Glutamatergic neuron (in vitro differentiated cells): ENCODE results near the gene SEC61A1. TPM values are rescaled to one million over a fixed set of nuclear protein-coding genes. Genes with fewer than 3 reads are reported as not detected.

Source experiments
- DNase-seq: peaks from one replicate; pipeline ENCODE4 v3.0.0; 2022
- H3K27ac Mint-ChIP-seq: one replicate; pipeline ENCODE4 v1.8.0; 2020; ENCODE audit warnings: mild to moderate bottlenecking, mixed read lengths, inconsistent platforms; ENCODE audit not compliant: unreplicated experiment
- H3K27me3 Mint-ChIP-seq: one replicate; pipeline ENCODE4 v1.8.0; 2020; ENCODE audit warnings: mild to moderate bottlenecking, moderate library complexity, mixed read lengths, inconsistent platforms; ENCODE audit not compliant: unreplicated experiment
- H3K36me3 Mint-ChIP-seq: one replicate; pipeline ENCODE4 v1.8.0; 2020; ENCODE audit warnings: mild to moderate bottlenecking, mixed read lengths, inconsistent platforms; ENCODE audit not compliant: unreplicated experiment
- H3K4me1 Mint-ChIP-seq: one replicate; pipeline ENCODE4 v1.8.0; 2020; ENCODE audit warnings: mild to moderate bottlenecking, low read depth, mixed read lengths, inconsistent platforms; ENCODE audit not compliant: unreplicated experiment
- H3K4me3 Mint-ChIP-seq: one replicate; pipeline ENCODE4 v1.8.0; 2020; ENCODE audit warnings: mild to moderate bottlenecking, mixed read lengths, inconsistent platforms; ENCODE audit not compliant: unreplicated experiment
- H3K9me3 Mint-ChIP-seq: one replicate; pipeline ENCODE4 v1.8.0; 2020; ENCODE audit warnings: mild to moderate bottlenecking, moderate library complexity, mixed read lengths, inconsistent platforms; ENCODE audit not compliant: unreplicated experiment
- total RNA-seq: library from RNA; stranded (reverse); fragmentation: NEBNext Ultra II Directional; extraction: Animal tissue kit (Norgen Biotek cat#: 25700); gene quantifications from one replicate; pipeline ENCODE4 v1.2.1, GENCODE V29; 2021; ENCODE audit not compliant: unreplicated experiment
- TF ChIP-seq, protein P1 (sequence below): fragments of 200-600 bp; sonication (generic); IDR thresholded peaks from one replicate; pipeline ENCODE4 v1.5.0; 2021; ENCODE audit not compliant: partially characterized antibody, unreplicated experiment

SEC61A1 gene
- total RNA-seq, 1 donor from 2014 or later = 201 TPM

DNA sequence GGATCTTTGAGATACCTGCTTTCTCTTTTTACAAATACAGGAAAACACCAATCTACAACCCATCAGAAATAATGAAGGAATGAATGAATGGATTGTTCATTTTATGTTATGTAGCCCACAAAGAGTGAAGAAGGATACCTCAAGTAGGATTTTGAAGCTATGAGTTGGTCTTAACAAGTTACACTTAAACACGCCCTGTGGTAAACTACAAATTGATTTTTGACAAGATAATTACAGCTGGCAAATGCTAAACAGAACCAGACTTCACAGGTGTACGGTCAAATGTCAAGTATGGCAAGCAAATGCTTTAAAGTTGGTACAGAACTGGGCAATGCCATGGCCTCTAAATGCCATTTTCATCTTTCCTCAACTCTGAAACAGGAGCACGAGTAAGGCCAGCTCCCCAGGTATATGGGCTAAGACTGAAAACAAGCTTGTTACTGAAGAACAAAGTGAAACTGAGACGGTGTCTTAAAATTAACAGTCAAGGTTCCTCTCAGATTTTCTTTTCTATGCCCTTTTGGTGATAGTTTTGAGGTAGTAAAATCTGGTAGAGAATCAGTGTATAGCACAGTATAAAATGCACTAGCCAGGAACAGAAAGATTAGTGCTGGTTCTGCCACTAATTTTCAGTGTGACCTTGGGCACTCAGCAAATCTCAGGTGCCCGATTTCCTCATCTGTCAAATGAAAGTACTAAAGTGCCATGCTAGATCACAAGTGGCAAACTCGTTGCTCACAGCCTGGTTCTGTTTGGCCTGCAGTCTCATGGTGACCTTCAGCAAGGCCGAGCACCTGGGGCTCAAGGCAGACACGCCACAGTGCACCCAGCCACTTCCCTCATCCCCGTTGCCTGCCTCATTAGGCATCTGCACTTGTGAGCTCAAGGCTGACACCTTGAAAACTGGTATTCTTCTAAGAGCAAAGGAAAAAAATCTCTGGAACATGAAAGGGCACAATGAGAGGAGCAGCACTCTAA, 61.9 kb downstream of the SEC61A1 start:
- Mint-ChIP-seq H3K9me3 (no peaks in the 10 kb centered on the region), H3K4me3 (no peak overlapping the region), H3K4me1 (no peaks in the 10 kb centered on the region), H3K27me3 (no peaks in the 10 kb centered on the region), H3K36me3 (no peaks in the 10 kb centered on the region), H3K27ac (no peak overlapping the region)
- DNase-seq = no peak
- TF ChIP-seq, protein P1, sequence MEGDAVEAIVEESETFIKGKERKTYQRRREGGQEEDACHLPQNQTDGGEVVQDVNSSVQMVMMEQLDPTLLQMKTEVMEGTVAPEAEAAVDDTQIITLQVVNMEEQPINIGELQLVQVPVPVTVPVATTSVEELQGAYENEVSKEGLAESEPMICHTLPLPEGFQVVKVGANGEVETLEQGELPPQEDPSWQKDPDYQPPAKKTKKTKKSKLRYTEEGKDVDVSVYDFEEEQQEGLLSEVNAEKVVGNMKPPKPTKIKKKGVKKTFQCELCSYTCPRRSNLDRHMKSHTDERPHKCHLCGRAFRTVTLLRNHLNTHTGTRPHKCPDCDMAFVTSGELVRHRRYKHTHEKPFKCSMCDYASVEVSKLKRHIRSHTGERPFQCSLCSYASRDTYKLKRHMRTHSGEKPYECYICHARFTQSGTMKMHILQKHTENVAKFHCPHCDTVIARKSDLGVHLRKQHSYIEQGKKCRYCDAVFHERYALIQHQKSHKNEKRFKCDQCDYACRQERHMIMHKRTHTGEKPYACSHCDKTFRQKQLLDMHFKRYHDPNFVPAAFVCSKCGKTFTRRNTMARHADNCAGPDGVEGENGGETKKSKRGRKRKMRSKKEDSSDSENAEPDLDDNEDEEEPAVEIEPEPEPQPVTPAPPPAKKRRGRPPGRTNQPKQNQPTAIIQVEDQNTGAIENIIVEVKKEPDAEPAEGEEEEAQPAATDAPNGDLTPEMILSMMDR = no peak

Other genes with a start within 250 kb of the SEC61A1 start
- gene MGLL, start 229.9 kb upstream of the SEC61A1 start, total RNA-seq = 10.3 TPM
- not detected for gene KBTBD12, start 137.2 kb upstream of the SEC61A1 start, total RNA-seq
- gene RUVBL1, start 71.4 kb downstream of the SEC61A1 start, total RNA-seq = 33.1 TPM
- gene EEFSEC, start 101.0 kb downstream of the SEC61A1 start, total RNA-seq = 8.3 TPM